H9 (cell line): ENCODE data around the gene KCTD19. TPM values are rescaled to one million over a fixed set of nuclear protein-coding genes. Genes with fewer than 3 reads are reported as not detected.
A peak's percentile ranks its signal among the peaks of the same experiment; 100 is the strongest.

Experiments
- DNase-seq: peaks from one replicate; pipeline ENCODE4 v3.0.0-alpha.2; 2017
- H2AFZ ChIP-seq: one replicate; pipeline ENCODE4 v1.6.1; 2013; ENCODE audit warnings: mild to moderate bottlenecking, low read length, control low read depth, moderate library complexity
- H2AK5ac ChIP-seq: 2 replicates; pipeline ENCODE4 v1.6.1; 2013; ENCODE audit warnings: low read length, control low read depth, mixed read lengths; ENCODE audit not compliant: insufficient read length
- H2BK120ac ChIP-seq: one replicate; pipeline ENCODE4 v1.6.1; 2013; ENCODE audit warnings: low read depth, mild to moderate bottlenecking, low read length, control low read depth, inconsistent platforms; ENCODE audit not compliant: poor library complexity, severe bottlenecking
- H2BK12ac ChIP-seq: 2 replicates; pipeline ENCODE4 v1.6.1; 2013; ENCODE audit warnings: low read length, control low read depth, mixed read lengths, low read depth; ENCODE audit not compliant: insufficient read length
- H2BK15ac ChIP-seq: 2 replicates; pipeline ENCODE4 v1.6.1; 2013; ENCODE audit warnings: low read depth, low read length, control low read depth
- H2BK20ac ChIP-seq: one replicate; pipeline ENCODE4 v1.6.1; 2013; ENCODE audit warnings: low read depth, mild to moderate bottlenecking, low read length, control low read depth, inconsistent platforms; ENCODE audit not compliant: poor library complexity, severe bottlenecking
- H2BK5ac ChIP-seq: 2 replicates; pipeline ENCODE4 v1.6.1; 2013; ENCODE audit warnings: low read length, control low read depth, mixed read lengths; ENCODE audit not compliant: insufficient read length
- H3K14ac ChIP-seq: 2 replicates; pipeline ENCODE4 v1.6.1; 2013; ENCODE audit warnings: low read length, control low read depth; ENCODE audit not compliant: insufficient read depth
- H3K18ac ChIP-seq: 2 replicates; pipeline ENCODE4 v1.6.1; 2013; ENCODE audit warnings: low read depth, mild to moderate bottlenecking, mixed read lengths, low read length, control low read depth; ENCODE audit not compliant: insufficient read length
- H3K23ac ChIP-seq: 2 replicates; pipeline ENCODE4 v1.6.1; 2013; ENCODE audit warnings: low read length, control low read depth, mixed read lengths, low read depth; ENCODE audit not compliant: insufficient read length
- H3K23me2 ChIP-seq: 2 replicates; pipeline ENCODE4 v1.6.1; 2013; ENCODE audit warnings: low read depth, mild to moderate bottlenecking, mixed read lengths, low read length, control low read depth; ENCODE audit not compliant: insufficient read length, poor library complexity, severe bottlenecking
- H3K27ac ChIP-seq: 2 replicates; pipeline ENCODE4 v1.5.1; 2013; ENCODE audit warnings: low read length, control low read depth, mixed read lengths, low read depth; ENCODE audit not compliant: insufficient read length
- H3K27me3 ChIP-seq: 2 replicates; pipeline ENCODE4 v1.6.1; 2013; ENCODE audit warnings: low read length, control low read depth, inconsistent platforms; ENCODE audit not compliant: insufficient read depth
- H3K4ac ChIP-seq: 2 replicates; pipeline ENCODE4 v1.6.1; 2013; ENCODE audit warnings: low read depth, mild to moderate bottlenecking, control low read depth, inconsistent platforms, low read length, moderate library complexity
- H3K4me1 ChIP-seq: 2 replicates; pipeline ENCODE4 v1.6.1; 2013; ENCODE audit warnings: low read length, control low read depth, inconsistent platforms; ENCODE audit not compliant: insufficient read depth
- H3K4me2 ChIP-seq: 2 replicates; pipeline ENCODE4 v1.6.1; 2013; ENCODE audit warnings: low read length, control low read depth, mixed read lengths; ENCODE audit not compliant: insufficient read length, insufficient read depth
- H3K56ac ChIP-seq: 2 replicates; pipeline ENCODE4 v1.6.1; 2013; ENCODE audit warnings: low read depth, mild to moderate bottlenecking, mixed read lengths, low read length, control low read depth; ENCODE audit not compliant: insufficient read length
- H3K79me1 ChIP-seq: 2 replicates; pipeline ENCODE4 v1.6.1; 2013; ENCODE audit warnings: low read depth, mild to moderate bottlenecking, moderate library complexity, low read length, control low read depth, inconsistent platforms; ENCODE audit not compliant: insufficient read depth, poor library complexity, severe bottlenecking
- H3K79me2 ChIP-seq: 2 replicates; pipeline ENCODE4 v1.6.1; 2013; ENCODE audit warnings: low read length, control low read depth, inconsistent platforms; ENCODE audit not compliant: insufficient read depth
- H3K9ac ChIP-seq: 2 replicates; pipeline ENCODE4 v1.6.1; 2013; ENCODE audit warnings: low read length, control low read depth, mixed read lengths; ENCODE audit not compliant: insufficient read length; ENCODE audit errors: extremely low read depth
- H3K9me3 ChIP-seq: one replicate; pipeline ENCODE4 v1.6.1; 2013; ENCODE audit warnings: low read depth, low read length, inconsistent platforms; ENCODE audit not compliant: control insufficient read depth
- H3T11ph ChIP-seq: one replicate; pipeline ENCODE4 v1.6.1; 2013; ENCODE audit warnings: mild to moderate bottlenecking, low read length, control low read depth, inconsistent platforms
- H4K20me1 ChIP-seq: one replicate; pipeline ENCODE4 v1.6.1; 2013; ENCODE audit not compliant: control insufficient read depth, insufficient read length, insufficient read depth
- H4K5ac ChIP-seq: 2 replicates; pipeline ENCODE4 v1.6.1; 2013; ENCODE audit warnings: low read depth, mild to moderate bottlenecking, mixed read lengths, low read length, control low read depth; ENCODE audit not compliant: insufficient read length
- H4K8ac ChIP-seq: replicated peaks from 2 replicates; pipeline ENCODE4 v1.6.1; 2013; ENCODE audit warnings: low read length, control low read depth, mixed read lengths, low read depth; ENCODE audit not compliant: insufficient read length
- H4K91ac ChIP-seq: 2 replicates; pipeline ENCODE4 v1.6.1; 2013; ENCODE audit warnings: low read depth, mild to moderate bottlenecking, moderate library complexity, mixed read lengths, low read length, control low read depth; ENCODE audit not compliant: insufficient read length
- H3K27ac Mint-ChIP-seq, 3 experiments: 2 replicates in 2 of 3; 3 replicates in 1 of 3; pipeline ENCODE4 v1.8.0; 2020 to 2021; ENCODE audit warnings: mixed read lengths in 3 of 3, mild to moderate bottlenecking in 1 of 3, moderate library complexity in 1 of 3
- H3K27me3 Mint-ChIP-seq: 2 replicates; pipeline ENCODE4 v1.8.0; 2021; ENCODE audit warnings: low read depth, mild to moderate bottlenecking, moderate library complexity, mixed read lengths
- H3K36me3 Mint-ChIP-seq, 3 experiments: 2 replicates in 2 of 3; 3 replicates in 1 of 3; pipeline ENCODE4 v1.8.0; 2020 to 2021; ENCODE audit warnings: low read depth in 3 of 3, mixed read lengths in 3 of 3; ENCODE audit not compliant: insufficient read depth in 1 of 3
- H3K4me1 Mint-ChIP-seq, 2 experiments: 2 replicates each; pipeline ENCODE4 v1.8.0; 2020; ENCODE audit warnings: mixed read lengths in 2 of 2
- H3K4me3 Mint-ChIP-seq, 2 experiments: 2 replicates in 1 of 2; 3 replicates in 1 of 2; pipeline ENCODE4 v1.8.0; 2020 to 2021; ENCODE audit warnings: mild to moderate bottlenecking in 2 of 2, mixed read lengths in 2 of 2, moderate library complexity in 1 of 2
- H3K9me3 Mint-ChIP-seq, 2 experiments: 2 replicates in 1 of 2; 3 replicates in 1 of 2; pipeline ENCODE4 v1.8.0; 2020; ENCODE audit warnings: mild to moderate bottlenecking in 2 of 2, mixed read lengths in 2 of 2, moderate library complexity in 1 of 2
- WGBS: extraction: QIAGEN DNeasy Blood & Tissue Kit; methylation state at CpG from one replicate; pipeline ENCODE4 v1.1.7; 2013; ENCODE audit warnings: missing lambda C conversion rate, low lambda C conversion rate, mixed read lengths; ENCODE audit not compliant: insufficient read length; ENCODE audit errors: extremely low coverage; 5-methylcytosine and 5-hydroxymethylcytosine counted together
- total RNA-seq: library from RNA; stranded (reverse); gene quantifications from 2 replicates; pipeline ENCODE4 v1.2.1, GENCODE V29; 2021
- TF ChIP-seq, protein P1 (sequence below): fragments of 200-600 bp; sonication (generic); conservative IDR thresholded peaks from 3 replicates; pipeline ENCODE4 v1.8.0; 2021; ENCODE audit warnings: antibody characterized with exemption, mild to moderate bottlenecking

KCTD19 gene
- total RNA-seq, 1 experiment from 2014 or later: 0.13 TPM

DNA sequence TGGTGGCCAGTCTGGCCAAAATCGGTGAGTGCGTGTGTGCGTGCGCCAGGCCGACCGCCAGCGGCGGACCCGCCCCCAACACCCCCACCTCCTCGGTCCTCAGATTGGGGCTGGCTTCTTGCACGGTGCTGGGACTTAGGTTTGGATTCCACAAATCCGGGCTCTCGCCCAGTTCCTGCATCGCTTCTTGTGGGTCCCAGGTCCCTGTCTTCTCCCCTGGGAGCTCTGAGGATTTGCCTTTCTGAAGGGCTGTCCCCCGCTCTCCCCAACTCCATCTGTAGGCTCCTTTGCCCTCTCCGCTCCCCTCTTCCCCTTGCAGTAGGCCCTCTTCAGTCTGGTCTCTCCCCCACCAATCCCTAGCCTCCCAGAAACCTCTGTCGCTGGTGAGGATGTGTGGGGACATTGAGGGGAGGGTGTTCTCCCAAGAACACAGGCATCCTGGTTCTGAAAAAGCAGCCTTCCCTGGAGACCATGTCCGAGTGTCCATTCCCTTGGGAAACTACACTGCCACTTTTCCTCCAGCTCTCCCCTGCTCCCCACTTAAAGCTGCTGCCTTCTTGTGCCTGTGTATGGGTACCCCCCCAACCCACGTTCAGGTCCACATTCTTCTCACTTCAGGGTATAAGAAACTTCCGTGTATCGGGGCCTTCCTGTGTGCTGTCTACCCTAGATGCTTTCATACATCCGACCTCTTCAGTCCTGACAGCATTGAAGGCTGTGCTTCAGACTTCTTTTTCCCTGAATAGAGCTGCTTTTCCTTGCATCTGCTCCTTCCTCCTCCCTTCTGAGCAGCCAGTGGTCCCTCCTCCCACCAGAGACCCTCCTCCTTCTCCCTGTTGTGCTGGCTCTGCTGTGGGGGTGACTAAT, 77.1 kb downstream of the KCTD19 start:
- H3T11ph ChIP-seq: no peak overlapping the region
- H3K27ac Mint-ChIP-seq: peak overlapping the region in 1 of 3 experiments; percentile 7; a peak in 1 of 7 replicates
- no peak overlapping the region for H2BK5ac ChIP-seq
- no peak overlapping the region for H2AK5ac ChIP-seq
- no peak overlapping the region for H3K27ac ChIP-seq
- DNase-seq: no peak
- no peak overlapping the region for H2BK12ac ChIP-seq
- H3K4me3 Mint-ChIP-seq: peak overlapping the region; percentile 75 to 83
- no CpG with 5 or more reads among the region's 22 CpGs for WGBS
- no peak overlapping the region for H2AFZ ChIP-seq
- H3K9ac ChIP-seq: no peak overlapping the region
- H3K14ac ChIP-seq: no peak overlapping the region
- H3K18ac ChIP-seq: no peak overlapping the region
- no peaks in the 10 kb centered on the region for H3K9me3 Mint-ChIP-seq
- H4K91ac ChIP-seq: no peak overlapping the region
- no peak overlapping the region for H2BK20ac ChIP-seq
- no peak overlapping the region for H2BK15ac ChIP-seq
- H4K5ac ChIP-seq: no peak overlapping the region
- peaks cover 24% of the 10 kb centered on the region for H3K27me3 Mint-ChIP-seq
- H3K36me3 Mint-ChIP-seq: peaks cover 0 to 2% (median 0%) of the 10 kb centered on the region in 3 experiments; a peak in 2 of 7 replicates
- H3K56ac ChIP-seq: no peak overlapping the region
- no peak overlapping the region for H2BK120ac ChIP-seq
- H3K23me2 ChIP-seq: peaks cover 31% of the 10 kb centered on the region
- no peaks in the 10 kb centered on the region for H3K9me3 ChIP-seq
- H3K23ac ChIP-seq: no peak overlapping the region
- peaks cover 32 to 34% of the 10 kb centered on the region in 2 experiments for H3K4me1 Mint-ChIP-seq
- no peaks in the 10 kb centered on the region; the same call in 1 of the 2 replicates for H3K27me3 ChIP-seq
- H3K4me1 ChIP-seq: peaks cover 4% of the 10 kb centered on the region; the same call in 1 of the 2 replicates
- no peak overlapping the region for H4K8ac ChIP-seq
- no peak overlapping the region for H3K4ac ChIP-seq
- H4K20me1 ChIP-seq: no peaks in the 10 kb centered on the region
- TF ChIP-seq, protein P1, sequence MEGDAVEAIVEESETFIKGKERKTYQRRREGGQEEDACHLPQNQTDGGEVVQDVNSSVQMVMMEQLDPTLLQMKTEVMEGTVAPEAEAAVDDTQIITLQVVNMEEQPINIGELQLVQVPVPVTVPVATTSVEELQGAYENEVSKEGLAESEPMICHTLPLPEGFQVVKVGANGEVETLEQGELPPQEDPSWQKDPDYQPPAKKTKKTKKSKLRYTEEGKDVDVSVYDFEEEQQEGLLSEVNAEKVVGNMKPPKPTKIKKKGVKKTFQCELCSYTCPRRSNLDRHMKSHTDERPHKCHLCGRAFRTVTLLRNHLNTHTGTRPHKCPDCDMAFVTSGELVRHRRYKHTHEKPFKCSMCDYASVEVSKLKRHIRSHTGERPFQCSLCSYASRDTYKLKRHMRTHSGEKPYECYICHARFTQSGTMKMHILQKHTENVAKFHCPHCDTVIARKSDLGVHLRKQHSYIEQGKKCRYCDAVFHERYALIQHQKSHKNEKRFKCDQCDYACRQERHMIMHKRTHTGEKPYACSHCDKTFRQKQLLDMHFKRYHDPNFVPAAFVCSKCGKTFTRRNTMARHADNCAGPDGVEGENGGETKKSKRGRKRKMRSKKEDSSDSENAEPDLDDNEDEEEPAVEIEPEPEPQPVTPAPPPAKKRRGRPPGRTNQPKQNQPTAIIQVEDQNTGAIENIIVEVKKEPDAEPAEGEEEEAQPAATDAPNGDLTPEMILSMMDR: 0 out of 3 replicates have a peak, but pooled peaks have one; percentile 4
- no peaks in the 10 kb centered on the region for H3K79me2 ChIP-seq
- peak overlapping the region; percentile 65 for H3K4me2 ChIP-seq
- no peaks in the 10 kb centered on the region for H3K79me1 ChIP-seq
